Stimulated activated CD4-positive, alpha-beta T cell treated with anti-CD3 and anti-CD28 coated beads, Interleukin-12 subunit alpha, Interleukin-12 subunit beta, amount 100 ng/mL, for 48 hours (primary cell): ENCODE data around the gene CAPZA3.
"Not testable (repeated sequence)": the region's sequence is repeated elsewhere in the genome, so short reads cannot be mapped to it uniquely, and the experiment has no call there.

Source experiments
- DNase-seq, 3 donors: peaks; one replicate each; pipeline ENCODE4 v3.0.0-alpha.2; 2020; ENCODE audit warnings: low read depth in 2 of 3, low spot score in 1 of 3

CAPZA3 gene

DNA sequence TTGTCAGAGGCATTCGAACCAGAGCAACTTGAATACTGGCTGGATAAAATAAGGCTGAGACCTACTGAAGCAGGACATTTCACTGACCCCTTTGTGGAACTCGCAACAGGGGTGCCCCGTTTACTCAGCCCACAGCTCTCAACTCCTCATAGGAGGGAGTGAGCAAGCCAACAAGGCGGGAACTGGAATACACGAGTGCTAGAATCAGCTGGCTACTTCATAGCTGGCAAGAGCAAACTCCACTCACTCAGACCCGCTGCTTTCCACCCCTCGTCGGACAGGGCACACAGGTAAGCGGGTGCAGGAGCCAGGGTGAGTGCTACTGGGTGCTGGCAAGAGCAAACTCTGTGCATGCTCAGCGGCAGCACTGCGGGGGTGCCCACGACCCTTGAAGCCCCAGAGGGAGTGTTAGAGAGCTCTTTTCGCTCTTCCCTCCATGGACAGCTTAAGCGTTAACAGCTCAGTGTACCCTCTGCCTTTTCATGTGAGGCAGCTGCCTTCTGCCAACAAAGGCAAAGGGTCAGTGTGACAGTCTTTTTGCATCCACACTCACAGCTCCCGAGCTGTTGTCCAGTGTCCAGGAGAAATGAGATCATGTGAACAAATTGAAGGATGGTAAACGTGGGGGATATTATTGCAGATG is 15.7 kb downstream of the CAPZA3 start:
- DNase-seq, result no peak

DNA sequence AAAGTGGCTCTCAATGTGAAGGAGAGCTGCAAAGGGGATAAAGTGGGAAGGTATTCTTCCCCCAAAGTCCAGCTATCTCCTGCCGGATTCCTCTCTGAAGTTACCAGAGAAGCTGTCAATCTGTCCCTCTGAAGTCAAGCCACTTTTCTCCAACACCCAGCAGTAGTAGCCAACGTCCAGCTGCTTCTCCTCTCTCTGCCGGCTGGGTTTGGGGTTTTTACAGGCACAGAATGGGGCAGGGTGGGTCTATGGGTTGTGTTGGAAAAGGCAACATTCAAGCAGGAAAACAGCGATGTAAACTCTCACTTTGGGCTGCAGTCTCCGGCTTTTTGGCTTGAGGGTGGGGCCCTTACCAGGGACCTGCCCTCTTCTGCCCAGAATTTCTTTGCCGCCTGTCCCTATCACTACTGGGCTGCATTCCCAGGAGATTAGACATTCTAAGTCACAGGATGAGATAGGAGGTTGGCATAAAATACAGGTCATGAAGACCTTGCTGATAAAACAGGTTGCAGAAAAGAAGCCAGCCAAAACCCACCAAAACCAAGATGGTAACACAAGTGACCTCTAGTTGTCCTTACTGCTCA is 16.3 kb downstream of the CAPZA3 start:
- DNase-seq, result no peak

- no peak for DNase-seq
Measured at GRCh38 chr12:18755341-18755740, 17.4 kb downstream of the CAPZA3 start.

- not testable (repeated sequence) for DNase-seq
Measured at GRCh38 chr12:18766479-18766878, 28.6 kb downstream of the CAPZA3 start.

DNA sequence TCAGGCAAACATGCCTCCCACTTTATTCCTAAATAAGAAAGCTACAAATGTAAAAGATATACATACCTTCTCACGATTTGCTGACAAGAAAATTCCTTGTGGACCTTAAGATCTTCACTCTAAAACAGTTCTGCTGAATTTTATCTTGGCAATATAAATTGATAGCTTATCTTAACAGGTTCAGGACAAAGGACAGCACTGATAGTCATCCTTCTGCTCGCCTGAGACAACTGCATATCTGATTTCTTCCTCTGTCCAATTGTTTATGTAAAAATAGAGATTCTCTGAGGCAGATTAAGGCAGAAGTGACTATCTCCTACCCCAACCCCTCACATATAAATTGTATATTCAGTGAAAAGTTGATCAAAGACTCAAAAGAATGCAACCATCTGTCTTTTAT is 44.9 kb downstream of the CAPZA3 start:
- no peak for DNase-seq

- DNase-seq, result not testable (repeated sequence)
Measured at GRCh38 chr12:18785465-18785864, 47.5 kb downstream of the CAPZA3 start.
